GM19239 (cell line): Measurements from ENCODE around the gene ZNF263.
A peak's percentile ranks its signal among the peaks of the same experiment; 100 is the strongest.

Experiments used
- DNase-seq: peaks from one replicate; pipeline ENCODE4 v3.0.0; 2011; ENCODE audit warnings: low spot score; ENCODE audit not compliant: insufficient read length
- FAIRE-seq: peaks from 2 replicates; lab custom pipeline; 2011; peaks lifted over from hg19 to GRCh38; lab: Jason Lieb, UNC

ZNF263 gene

DNA sequence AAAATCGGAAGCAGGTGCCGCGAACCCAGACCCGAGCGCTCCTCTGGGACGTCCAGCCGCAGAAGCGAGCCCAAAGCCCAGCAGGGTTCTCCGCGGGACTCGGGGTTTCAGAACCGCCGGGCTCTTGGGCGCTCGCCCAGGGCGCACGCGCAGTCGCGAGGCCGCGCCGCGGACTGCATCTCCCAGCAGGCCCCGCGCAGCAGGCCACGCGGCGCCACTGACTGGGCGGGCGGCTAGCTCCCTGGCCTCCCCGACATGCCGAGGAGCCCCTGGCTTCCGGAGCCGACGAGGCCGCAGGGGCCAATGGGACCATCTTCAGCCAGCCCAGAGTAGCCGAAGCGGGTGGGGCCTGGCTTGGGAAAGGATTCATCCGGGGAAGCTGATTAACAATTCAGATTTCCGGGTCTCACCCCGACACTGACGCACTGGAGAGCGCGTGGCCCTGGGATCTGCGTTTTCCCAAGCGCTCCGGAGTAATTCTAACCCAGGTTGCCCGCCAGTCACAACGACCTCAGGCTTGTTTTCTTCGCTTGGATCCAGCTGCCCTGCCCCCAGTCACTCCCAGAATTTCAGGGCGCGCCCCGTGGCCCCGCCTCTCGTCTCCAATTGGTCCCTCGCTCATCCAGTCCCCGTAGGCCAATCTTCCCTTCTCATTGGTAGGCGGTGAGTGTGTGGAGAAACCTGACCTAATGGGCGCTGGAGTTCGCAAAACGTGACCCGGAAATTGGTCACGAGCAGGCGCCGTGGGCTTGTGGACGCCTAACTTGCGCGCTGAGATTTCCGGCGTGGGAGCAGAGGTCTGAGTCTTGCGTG lies at the start of gene ZNF263:
TSS of gene ZNF263 (plus strand) at position 762 of the 813 bp plus-strand sequence. CDS start 328 bp downstream, outside the sequence.
- peak; percentile 97 for FAIRE-seq

DNA sequence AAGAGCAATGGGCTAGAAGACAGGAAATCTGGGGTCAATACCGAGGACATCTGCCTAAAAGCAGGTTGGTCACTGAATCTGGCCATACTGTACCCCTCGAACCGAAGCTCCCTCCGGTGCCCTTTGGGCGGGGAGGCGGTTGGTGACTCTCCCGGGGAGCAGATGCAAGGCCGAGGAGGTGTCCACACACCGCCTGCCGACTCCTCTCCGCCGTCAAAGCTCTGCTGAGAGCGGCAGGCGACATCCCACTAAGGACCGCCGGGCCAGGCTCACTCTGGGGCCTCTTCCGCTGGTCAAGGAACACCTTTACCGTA lies 48.8 kb upstream of the ZNF263 start:
- FAIRE-seq (no peak), DNase-seq (no peak)

More for the DNA sequence above, at the start of gene ZNF263:
- peak; percentile 94 for DNase-seq

GRCh38 chr16:3234857-3235561 lies 48.3 kb upstream of the ZNF263 start, which contains the start of gene ZNF200:
Gene ZNF200 (minus strand): TSS chr16:3235158. CDS start chr16:3233755, 1,403 bp downstream.
- peak; percentile 99 for DNase-seq
- peak; percentile 99 for FAIRE-seq

DNA sequence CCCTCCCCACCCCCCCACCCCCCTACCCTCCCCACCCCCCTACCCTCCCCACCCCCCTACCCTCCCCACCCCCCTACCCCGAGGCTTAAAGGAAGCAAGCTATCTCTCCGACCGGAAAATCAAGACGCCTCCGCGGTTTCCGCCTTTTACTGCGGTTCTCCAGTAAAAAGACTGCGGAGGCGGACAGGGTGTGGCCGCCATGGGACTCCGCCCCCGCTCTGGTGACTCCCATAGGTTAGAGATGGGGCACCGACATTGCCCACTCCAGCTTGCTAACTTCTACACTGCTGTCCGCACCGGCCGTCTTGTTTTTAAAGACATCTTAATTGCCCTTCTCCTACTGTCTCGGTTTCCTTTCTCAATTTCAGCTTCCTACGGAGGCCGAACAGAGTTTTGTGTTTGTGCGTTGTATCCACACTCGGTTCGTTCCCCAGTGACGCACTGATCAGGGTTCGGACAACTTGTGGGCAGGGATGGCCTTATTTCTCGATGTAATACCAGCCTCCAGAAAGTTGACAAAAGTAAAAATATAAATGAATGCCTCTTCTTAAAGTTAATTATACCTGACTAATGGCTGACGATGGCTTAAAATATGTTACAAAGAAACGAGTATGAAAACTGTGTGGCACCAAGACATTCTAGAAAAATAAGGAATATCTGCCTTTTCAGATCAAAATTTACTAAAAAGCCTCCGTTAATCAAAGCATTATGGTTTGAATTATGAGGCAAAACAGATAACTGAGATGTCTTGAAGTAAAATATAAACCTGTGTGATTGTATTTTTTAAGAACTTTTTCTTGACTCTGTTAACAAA lies 47.2 kb upstream of the ZNF263 start:
- DNase-seq (no peak), FAIRE-seq (no peak)

GRCh38 chr16:3241761-3242160 lies 41.5 kb upstream of the ZNF263 start:
- FAIRE-seq (no peak), DNase-seq (no peak)

GRCh38 chr16:3242709-3243108 lies 40.6 kb upstream of the ZNF263 start:
- DNase-seq = no peak
- no peak for FAIRE-seq

GRCh38 chr16:3243882-3244281 lies 39.4 kb upstream of the ZNF263 start:
- no peak for FAIRE-seq

DNA sequence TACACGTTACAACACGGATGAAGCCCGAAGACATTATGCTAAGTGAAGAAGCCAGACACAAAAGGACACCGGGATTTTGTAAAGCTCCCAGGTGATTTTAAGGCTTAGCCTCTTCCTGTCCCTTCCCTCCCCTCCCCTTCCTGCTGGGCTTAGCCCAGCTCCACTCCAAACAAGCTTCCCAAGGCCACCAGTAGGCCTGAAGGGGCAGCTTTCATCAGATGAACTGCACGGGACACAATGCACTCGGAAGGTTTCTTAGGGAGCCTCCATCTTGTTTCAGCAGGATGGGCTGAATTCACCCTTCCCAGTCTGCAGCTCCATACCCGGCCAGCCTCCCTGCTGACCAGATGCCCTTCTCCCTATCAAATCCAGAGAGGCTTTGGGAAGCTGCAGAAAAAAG lies 37.3 kb upstream of the ZNF263 start:
- no peak for FAIRE-seq

More at GRCh38 chr16:3243882-3244281, 39.4 kb upstream of the ZNF263 start:
- DNase-seq = no peak

DNA sequence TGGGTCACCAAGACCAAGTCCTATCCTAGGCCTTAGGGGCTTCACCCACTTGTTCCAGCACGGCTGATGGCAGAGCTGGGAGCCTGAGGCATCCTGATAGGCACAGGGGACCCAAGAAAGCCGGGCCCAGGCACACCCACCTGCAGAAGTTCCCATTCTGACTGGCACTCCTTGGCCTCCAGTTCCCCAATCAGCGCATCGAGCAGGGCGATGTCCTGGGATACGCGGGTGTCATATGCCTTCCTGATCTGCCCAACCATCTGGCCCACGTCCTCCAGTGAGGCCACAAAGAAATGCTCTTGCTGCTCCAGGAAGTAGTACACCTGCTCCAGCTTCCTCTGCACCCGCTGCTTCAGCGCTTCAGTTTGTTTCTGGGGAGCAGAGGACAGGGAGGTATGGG lies 36.4 kb upstream of the ZNF263 start:
- DNase-seq (no peak), FAIRE-seq (no peak)

More for the DNA sequence above, 37.3 kb upstream of the ZNF263 start:
- DNase-seq = no peak

DNA sequence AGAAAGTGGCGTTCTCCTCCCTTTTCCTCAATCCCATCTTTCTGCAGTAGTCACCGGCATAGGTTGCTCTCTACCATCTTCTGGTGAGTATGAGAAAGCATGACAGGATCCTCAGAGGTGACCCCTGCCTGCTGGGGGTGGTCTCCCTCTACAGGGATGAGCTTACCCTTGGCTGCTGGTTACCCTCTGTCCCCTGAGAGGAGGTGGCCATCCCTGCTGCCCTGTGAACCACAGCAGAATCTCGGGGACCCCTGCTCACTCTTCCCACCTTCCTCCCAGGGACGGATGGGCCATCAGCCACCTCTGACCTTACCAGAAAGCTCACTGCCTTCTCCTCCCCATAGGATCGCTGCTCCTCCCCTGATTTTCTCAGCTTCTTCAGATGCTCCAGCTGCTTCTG lies 34.7 kb upstream of the ZNF263 start:
- DNase-seq (no peak), FAIRE-seq (no peak)

DNA sequence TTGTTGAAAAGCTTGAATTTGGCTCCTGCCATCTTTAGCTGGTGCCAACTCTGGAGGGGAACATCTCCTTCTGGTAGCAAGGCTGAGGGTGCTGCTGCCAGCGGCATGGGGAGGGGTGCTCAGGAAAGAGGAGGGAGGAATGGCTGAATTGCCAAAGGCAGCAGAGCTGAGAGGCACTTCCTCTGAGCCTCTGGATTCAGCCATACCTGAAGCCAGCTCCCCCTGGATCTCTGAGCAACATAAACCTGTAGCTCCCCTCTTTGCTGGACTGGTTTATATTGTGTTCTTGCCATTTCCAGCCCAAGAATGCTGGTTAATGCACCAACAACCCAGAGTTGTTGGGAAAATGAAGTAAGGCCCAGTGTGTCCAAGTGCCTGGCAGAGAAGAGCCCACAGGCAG lies 34.3 kb upstream of the ZNF263 start:
- DNase-seq (no peak), FAIRE-seq (no peak)

- DNase-seq (no peak), FAIRE-seq (no peak)
Observed at GRCh38 chr16:3249451-3249850, 33.8 kb upstream of the ZNF263 start.

- DNase-seq (no peak), FAIRE-seq (no peak)
Observed at GRCh38 chr16:3252967-3253366, 30.3 kb upstream of the ZNF263 start.

DNA sequence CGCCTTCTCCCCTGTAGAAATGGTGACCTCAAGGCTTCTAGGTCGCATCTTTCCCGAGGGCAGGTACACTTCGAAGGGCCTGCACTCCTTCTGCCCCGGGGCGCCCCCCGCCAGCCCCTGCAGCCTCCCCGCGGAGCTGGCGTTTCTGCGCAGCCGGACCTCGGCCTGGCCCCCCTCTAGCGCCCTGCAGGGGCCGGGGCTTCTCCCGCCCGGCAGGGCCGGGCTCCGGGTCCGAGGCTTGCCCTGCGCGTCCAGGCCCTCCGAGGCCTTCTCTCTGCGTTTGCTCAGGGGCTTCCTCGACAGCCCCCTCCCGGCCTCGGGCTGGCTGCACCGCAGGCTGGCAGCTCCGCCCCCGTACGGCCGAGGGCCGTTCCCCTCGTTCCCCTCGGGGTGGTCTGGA lies 29.0 kb upstream of the ZNF263 start:
- DNase-seq (no peak), FAIRE-seq (no peak)

- no peak for FAIRE-seq
- no peak for DNase-seq
Observed at GRCh38 chr16:3256146-3256865, 27.0 kb upstream of the ZNF263 start, which contains the start of gene MEFV. Gene MEFV (minus strand): TSS chr16:3256633. CDS start chr16:3256587, 46 bp downstream.

GRCh38 chr16:3256866-3257465 lies 26.3 kb upstream of the ZNF263 start:
- DNase-seq (no peak), FAIRE-seq (no peak)

DNA sequence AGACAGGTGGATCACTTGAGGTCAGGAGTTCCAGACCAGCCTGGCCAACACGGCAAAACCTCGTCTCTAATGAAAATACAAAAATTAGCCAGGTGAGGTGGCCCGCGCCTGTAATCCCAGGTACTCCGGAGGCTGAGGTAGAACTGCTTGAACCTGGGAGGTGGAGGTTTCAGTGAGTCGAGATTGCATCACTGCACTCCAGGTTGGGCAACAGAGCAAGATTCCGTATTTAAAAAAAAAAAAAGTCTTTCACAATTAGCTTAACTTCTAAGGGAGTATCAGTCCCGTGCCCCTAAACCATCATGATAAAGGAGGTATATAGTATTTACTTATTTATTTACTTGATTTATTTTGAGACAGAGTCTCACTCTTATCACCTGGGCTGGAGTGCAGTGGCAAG lies 23.5 kb upstream of the ZNF263 start:
- FAIRE-seq (no peak), DNase-seq (no peak)

- no peak for FAIRE-seq
- DNase-seq = no peak
Observed at GRCh38 chr16:3262517-3262916, 20.8 kb upstream of the ZNF263 start.
